Left kidney (tissue), 2 donors: Measurements from ENCODE around the gene PAQR8. TPM values are rescaled to one million over a fixed set of nuclear protein-coding genes. Genes with fewer than 3 reads are reported as not detected.

Experiments
- DNase-seq: peaks from one replicate; pipeline ENCODE4 v3.0.0-alpha.2; 2013
- polyA plus RNA-seq: library from polyadenylated mRNA; unstranded; fragments of 120-200 nt; gene quantifications from one replicate; pipeline ENCODE4 v1.2.1, GENCODE V29; 2013; ENCODE audit not compliant: insufficient read length

PAQR8 gene
- polyA plus RNA-seq, 1 donor, result 26.3 TPM

- no peak for DNase-seq
Measured at GRCh38 chr6:52346503-52346902, 15.4 kb upstream of the PAQR8 start.

- no peak for DNase-seq
Measured at GRCh38 chr6:52347818-52348217, 14.1 kb upstream of the PAQR8 start.

- DNase-seq, result no peak
Measured at GRCh38 chr6:52351879-52352238, 10.1 kb upstream of the PAQR8 start.

- no peak for DNase-seq
Measured at GRCh38 chr6:52352239-52353018, 9.5 kb upstream of the PAQR8 start.

GRCh38 chr6:52356017-52356416 lies 5.9 kb upstream of the PAQR8 start:
- DNase-seq, result no peak

- no peak for DNase-seq
Measured at GRCh38 chr6:52359403-52359802, 2.5 kb upstream of the PAQR8 start.

- no peak for DNase-seq
Measured at GRCh38 chr6:52360028-52360427, 1.9 kb upstream of the PAQR8 start.

GRCh38 chr6:52360601-52361413 lies 1.1 kb upstream of the PAQR8 start:
- DNase-seq, result no peak

GRCh38 chr6:52361414-52361944 lies 472 bp upstream of the PAQR8 start:
- no peak for DNase-seq

GRCh38 chr6:52362443-52363227 lies 684 bp downstream of the PAQR8 start:
- DNase-seq, result peak; percentile 30

GRCh38 chr6:52363228-52363867 lies 1.4 kb downstream of the PAQR8 start:
- DNase-seq, result no peak

GRCh38 chr6:52364480-52365166 lies 2.7 kb downstream of the PAQR8 start:
- no peak for DNase-seq

- DNase-seq, result no peak
Measured at GRCh38 chr6:52365317-52365716, 3.4 kb downstream of the PAQR8 start.

- no peak for DNase-seq
Measured at GRCh38 chr6:52365866-52366540, 4.1 kb downstream of the PAQR8 start.

GRCh38 chr6:52368002-52368401 lies 6.1 kb downstream of the PAQR8 start:
- no peak for DNase-seq

- no peak for DNase-seq
Measured at GRCh38 chr6:52369234-52369633, 7.3 kb downstream of the PAQR8 start.

- DNase-seq, result no peak
Measured at GRCh38 chr6:52371656-52372191, 9.8 kb downstream of the PAQR8 start.

GRCh38 chr6:52373151-52373690 lies 11.3 kb downstream of the PAQR8 start:
- DNase-seq, result no peak

- no peak for DNase-seq
Measured at GRCh38 chr6:52374247-52374646, 12.3 kb downstream of the PAQR8 start.
